GM10266 (cell line): ENCODE results near the gene ARHGAP28.
"Not testable (repeated sequence)": the region's sequence is repeated elsewhere in the genome, so short reads cannot be mapped to it uniquely, and the experiment has no call there.

ENCODE experiments used
- DNase-seq: peaks from one replicate; pipeline ENCODE4 v3.0.0; 2012; ENCODE audit errors: extremely low spot score
- CTCF ChIP-seq: IDR thresholded peaks from 2 replicates; pipeline ENCODE4 v1.5.1; 2012; ENCODE audit warnings: mild to moderate bottlenecking, low read depth; ENCODE audit not compliant: control insufficient read depth, insufficient read depth; ENCODE audit errors: missing control alignments

Gene ARHGAP28

GRCh38 chr18:6795307-6795706, 65.8 kb downstream of the ARHGAP28 start:
- no peak for DNase-seq
- TF ChIP-seq CTCF, result no peak

- no peak for TF ChIP-seq CTCF
Observed at GRCh38 chr18:6796511-6796910, 67.0 kb downstream of the ARHGAP28 start.

GRCh38 chr18:6797171-6797570, 67.7 kb downstream of the ARHGAP28 start:
- DNase-seq, result no peak
- TF ChIP-seq CTCF, result no peak

More at GRCh38 chr18:6796511-6796910, 67.0 kb downstream of the ARHGAP28 start:
- no peak for DNase-seq

- TF ChIP-seq CTCF, result no peak
- no peak for DNase-seq
Observed at GRCh38 chr18:6798896-6799295, 69.4 kb downstream of the ARHGAP28 start.

- DNase-seq, result not testable (repeated sequence)
Observed at GRCh38 chr18:6800309-6800708, 70.8 kb downstream of the ARHGAP28 start.

GRCh38 chr18:6807515-6808257, 78.2 kb downstream of the ARHGAP28 start:
- TF ChIP-seq CTCF, result no peak
- DNase-seq, result no peak

GRCh38 chr18:6810191-6810590, 80.7 kb downstream of the ARHGAP28 start:
- TF ChIP-seq CTCF, result no peak
- DNase-seq, result no peak

GRCh38 chr18:6811816-6812215, 82.3 kb downstream of the ARHGAP28 start:
- TF ChIP-seq CTCF, result no peak
- no peak for DNase-seq
